ENCODE results near the gene GSG1L2.

Gene GSG1L2

GRCh38 chr17:9760266-9760665 lies 61.6 kb downstream of the GSG1L2 start:
- intact Hi-C loops (cut with DNase I) = no loop called here
- no peak for DNase-seq

- no peak for DNase-seq
- intact Hi-C loops (cut with DNase I) = no loop called here
Observed at GRCh38 chr17:9755083-9755482, 66.8 kb downstream of the GSG1L2 start.
